HepG2 (cell line): ENCODE measurements around the gene C19orf47. TPM values are rescaled to one million over a fixed set of nuclear protein-coding genes. Genes with fewer than 3 reads are reported as not detected.

Source experiments
- ATAC-seq: fragments of 200-7000 bp; cut with Tn5 transposase; 3 replicates; pipeline ENCODE4 v1.9.1; 2020; ENCODE audit warnings: mild to moderate bottlenecking, moderate library complexity
- BruUV-seq: library from RNA; stranded (reverse); fragments of 400-500 nt; replicated peaks from 2 replicates; lab custom pipeline; 2021; lab: Mats Ljungman, UMichigan
- CTCF ChIA-PET: fragments of 300-600 bp; formaldehyde crosslinking; extraction: SDS; loops from one replicate; lab custom pipeline; 2021; ENCODE audit warnings: low total read pairs, inconsistent platforms, low intra/inter-chr PET ratio; lab: Yijun Ruan, JAX
- POLR2A ChIA-PET: fragments of 350-600 bp; sonication (Branson Sonifier 250); formaldehyde crosslinking; loops from one replicate; lab custom pipeline; 2020; ENCODE audit warnings: antibody characterized with exemption, inconsistent platforms; lab: Yijun Ruan, JAX
- DNase-seq: peaks from one replicate; pipeline ENCODE4 v3.0.0-alpha.2; 2015; ENCODE audit warnings: low spot score
- FAIRE-seq: peaks from 3 replicates; lab custom pipeline; 2011; peaks lifted over from hg19 to GRCh38; lab: Jason Lieb, UNC
- H2AFZ ChIP-seq: one replicate; pipeline ENCODE4 v1.6.1; 2011; ENCODE audit warnings: low read length, inconsistent platforms
- H3K27ac ChIP-seq: fragments of 300-600 bp; 3 replicates; pipeline ENCODE4 v1.8.0; 2011; ENCODE audit warnings: mixed run types, mild to moderate bottlenecking, mixed read lengths, low read length, inconsistent platforms; ENCODE audit not compliant: insufficient read depth; ENCODE audit errors: extremely low read length
- H3K27me3 ChIP-seq, 2 experiments: fragments of 200-600 bp in 1 of 2; 2 replicates in 1 of 2; 3 replicates in 1 of 2; pipeline versions ENCODE4 v1.6.0 to v1.8.0; 2011; ENCODE audit warnings: low read length in 2 of 2, mild to moderate bottlenecking in 2 of 2, moderate library complexity in 2 of 2, inconsistent platforms in 1 of 2; ENCODE audit not compliant: insufficient read depth in 2 of 2, control insufficient read depth in 1 of 2
- H3K36me3 ChIP-seq, 2 experiments: fragments of 200-600 bp in 1 of 2; replicated peaks in 1 of 2; 2 replicates in 1 of 2; 3 replicates in 1 of 2; pipeline versions ENCODE4 v1.5.1 to v1.8.0; 2011; ENCODE audit warnings: low read length in 2 of 2, inconsistent platforms in 1 of 2; ENCODE audit not compliant: insufficient read depth in 2 of 2, control insufficient read depth in 1 of 2
- H3K4me1 ChIP-seq: 2 replicates; pipeline ENCODE4 v1.5.1; 2012; ENCODE audit warnings: low read length, inconsistent platforms; ENCODE audit not compliant: insufficient read depth
- H3K4me2 ChIP-seq: 2 replicates; pipeline ENCODE4 v1.6.0; 2011; ENCODE audit warnings: low read depth, low read length, inconsistent platforms
- H3K4me3 ChIP-seq, 3 experiments: fragments of 200-600 bp in 1 of 3; sonication (generic), shearing (Covaris generic) in 1 of 3; replicated peaks in 1 of 3; 2 replicates each; pipeline ENCODE4 v1.5.1; 2011 to 2016; ENCODE audit warnings: low read length in 3 of 3, inconsistent platforms in 2 of 3, low read depth in 2 of 3, mild to moderate bottlenecking in 2 of 3, control low read depth in 1 of 3, mixed read lengths in 1 of 3; ENCODE audit not compliant: insufficient read depth in 1 of 3
- H3K79me2 ChIP-seq: one replicate; pipeline ENCODE4 v1.6.1; 2011; ENCODE audit warnings: low read length, inconsistent platforms; ENCODE audit not compliant: insufficient read depth
- H3K9ac ChIP-seq: 2 replicates; pipeline ENCODE4 v1.6.0; 2011; ENCODE audit warnings: mild to moderate bottlenecking, low read depth, low read length, inconsistent platforms; ENCODE audit not compliant: insufficient read depth
- H3K9me3 ChIP-seq: 2 replicates; pipeline ENCODE4 v1.5.1; 2012; ENCODE audit warnings: mild to moderate bottlenecking, low read length
- H4K20me1 ChIP-seq: 2 replicates; pipeline ENCODE4 v1.6.0; 2011; ENCODE audit warnings: inconsistent platforms, mild to moderate bottlenecking, low read length, moderate library complexity; ENCODE audit not compliant: insufficient read depth
- BRD4 ChIP-seq: sonication (generic); formaldehyde crosslinking; IDR thresholded peaks from 2 replicates; pipeline ENCODE4 v1.4.0; 2020; ENCODE audit warnings: missing genetic modification reagents
- HMG20A ChIP-seq: IDR thresholded peaks from 2 replicates; pipeline ENCODE4 v1.6.1; 2016; ENCODE audit warnings: borderline replicate concordance
- KLF16 ChIP-seq, 2 experiments: sonication (generic) in 1 of 2; formaldehyde crosslinking in 1 of 2; IDR thresholded peaks; 2 replicates each; pipeline versions ENCODE4 v1.6.1 to v1.8.0; 2016 to 2023; ENCODE audit warnings: missing genetic modification reagents in 2 of 2, missing compliant biosample characterization in 1 of 2
- MXD1 ChIP-seq: sonication (generic); formaldehyde crosslinking; IDR thresholded peaks from 2 replicates; pipeline ENCODE4 v1.4.0; 2020; ENCODE audit warnings: mild to moderate bottlenecking, missing genetic modification reagents
- NCOR1 ChIP-seq: fragments of 200-600 bp; sonication (generic); IDR thresholded peaks from 2 replicates; pipeline ENCODE4 v1.7.0; 2017; ENCODE audit warnings: antibody characterized with exemption, low read length, borderline replicate concordance
- POLR2G ChIP-seq: fragments of 200-400 bp; formaldehyde crosslinking; IDR thresholded peaks from 2 replicates; pipeline ENCODE4 v1.6.1; 2018; ENCODE audit warnings: mild to moderate bottlenecking, low read depth, low read length, moderate library complexity
- SAP130 ChIP-seq: IDR thresholded peaks from 2 replicates; pipeline ENCODE4 v1.6.1; 2016; ENCODE audit warnings: low read depth
- SMC3 ChIP-seq: IDR thresholded peaks from 2 replicates; pipeline ENCODE4 v1.6.1; 2011; ENCODE audit warnings: low read length, improper control_type of control experiment
- USF2 ChIP-seq, 2 experiments: sonication (generic) in 1 of 2; formaldehyde crosslinking in 1 of 2; IDR thresholded peaks; 2 replicates each; pipeline versions ENCODE4 v1.5.1 to v1.6.1; 2011 to 2020; ENCODE audit warnings: borderline replicate concordance in 1 of 2, low read depth in 1 of 2, low read length in 1 of 2, mild to moderate bottlenecking in 1 of 2, missing genetic modification reagents in 1 of 2, moderate library complexity in 1 of 2
- ZNF644 ChIP-seq: IDR thresholded peaks from 2 replicates; pipeline ENCODE4 v1.6.1; 2016; ENCODE audit warnings: low read depth
- WGBS: methylation state at CpG from one replicate; pipeline ENCODE4 v1.1.6; 2017; ENCODE audit warnings: low lambda C conversion rate; 5-methylcytosine and 5-hydroxymethylcytosine counted together
- in situ Hi-C: cut with HindIII; loops from 2 replicates; pipeline ENCODE4 v1.10.0; 2017; ENCODE audit warnings: low pct_unique_long_range_greater_than_20kb; ENCODE audit not compliant: extremely low pct_ligation_motif_present
- intact Hi-C: fragments of 100-400 bp; cut with micrococcal nuclease; formaldehyde crosslinking; loops from one replicate; pipeline ENCODE4 v1.10.0; 2022; ENCODE audit not compliant: unreplicated experiment
- polyA plus RNA-seq, 8 experiments: library from polyadenylated mRNA; depleted of rRNA in 3 of 8; stranded (reverse) in 7 of 8; unstranded in 1 of 8; fragments of >200 nt; fragmentation: Illumina TruSeq in 4 of 8; extraction: Trizol in 4 of 8; gene quantifications; 2 replicates each; pipeline versions ENCODE4 v1.2.1 to v1.2.3, GENCODE V29; 2011 to 2016; ENCODE audit warnings: low read depth in 4 of 8, missing spikeins in 1 of 8, mixed read lengths in 1 of 8; ENCODE audit not compliant: insufficient read depth in 1 of 8
- total RNA-seq, 5 experiments: library from RNA; depleted of rRNA; stranded (reverse); fragments of >200 nt; fragmentation: Illumina TruSeq; extraction: Trizol; gene quantifications; 2 replicates each; pipeline ENCODE4 v1.2.3, GENCODE V29; 2016; ENCODE audit warnings: low read depth in 1 of 5
- TF ChIP-seq, protein P1 (sequence below): sonication (generic); formaldehyde crosslinking; IDR thresholded peaks from 2 replicates; pipeline ENCODE4 v1.5.0; 2020; ENCODE audit warnings: missing genetic modification reagents
- TF ChIP-seq, protein P2 (sequence below): sonication (generic); formaldehyde crosslinking; IDR thresholded peaks from 2 replicates; pipeline ENCODE4 v1.5.0; 2020; ENCODE audit warnings: missing genetic modification reagents

Gene C19orf47
- total and polyA plus RNA-seq, 2 of the 13 experiments (the other 11 are each of a cell fraction or from before 2014, with no cell fraction given): 8.1 to 10.6 TPM

DNA sequence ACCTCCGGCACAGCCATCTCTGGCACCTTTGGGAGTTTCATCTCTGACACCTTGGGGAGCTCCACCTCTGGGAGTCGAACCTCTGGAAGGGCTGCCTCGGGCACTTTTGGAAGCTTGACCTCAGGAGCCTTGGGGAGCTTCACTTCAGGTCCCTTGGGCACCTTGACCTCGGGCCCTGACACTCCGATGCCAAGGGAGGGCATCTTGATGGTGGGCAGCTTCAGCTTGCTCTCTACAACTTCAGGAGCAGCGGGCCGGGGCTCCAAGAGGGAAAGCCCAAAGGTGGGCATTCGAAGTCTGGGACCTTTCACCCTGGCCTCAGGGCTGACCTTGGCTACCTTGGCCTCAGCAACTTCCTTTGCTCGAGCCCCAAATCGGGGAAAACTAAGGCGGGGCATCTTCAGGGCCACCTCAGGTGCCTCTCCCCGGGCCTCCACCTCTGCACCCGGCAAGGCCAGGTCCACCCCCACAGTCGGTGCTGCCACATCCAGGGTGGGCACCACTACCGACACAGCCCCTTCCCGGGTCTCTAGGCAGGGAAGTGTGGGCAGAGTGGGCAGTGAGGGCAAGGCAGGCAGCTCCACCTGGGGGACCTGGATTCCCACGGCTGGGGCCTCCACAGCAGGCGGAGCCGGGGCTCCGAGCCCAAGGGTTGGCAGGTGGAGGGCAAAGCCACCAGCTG is 48.8 kb upstream of the C19orf47 start:
- Histone ChIP-seq H2AFZ (no peak overlapping the region), H4K20me1 (no peaks in the 10 kb centered on the region), H3K4me1 (peaks cover 6% of the 10 kb centered on the region), H3K9me3 (no peaks in the 10 kb centered on the region), H3K79me2 (no peaks in the 10 kb centered on the region), H3K36me3 (no peaks in the 10 kb centered on the region), H3K4me3 (no peak overlapping the region), H3K4me2 (no peak overlapping the region), H3K27me3 (peaks cover 10 to 35% of the 10 kb centered on the region in 2 experiments; a peak in 4 of 5 replicates), H3K27ac (no peak overlapping the region), H3K9ac (no peak overlapping the region)
- TF ChIP-seq KLF16 (CRISPR knock-in tag; IDR thresholded peaks at IDR 0.05): no peak
- no peak for DNase-seq
- no TSS peak for BruUV-seq
- FAIRE-seq: no peak
- ChIA-PET POLR2A (interaction anchor here (1.7 kb wide), 1 partner anchor 29 kb away, joined by 5 read pairs; the partner anchor contains the start of gene SERTAD1), CTCF (no interaction called here)
- ATAC-seq: no peak
- WGBS: 40% methylated on average over 5 of the region's 20 CpGs
- in situ Hi-C loops (no loop called here), intact Hi-C loops (no loop called here)

DNA sequence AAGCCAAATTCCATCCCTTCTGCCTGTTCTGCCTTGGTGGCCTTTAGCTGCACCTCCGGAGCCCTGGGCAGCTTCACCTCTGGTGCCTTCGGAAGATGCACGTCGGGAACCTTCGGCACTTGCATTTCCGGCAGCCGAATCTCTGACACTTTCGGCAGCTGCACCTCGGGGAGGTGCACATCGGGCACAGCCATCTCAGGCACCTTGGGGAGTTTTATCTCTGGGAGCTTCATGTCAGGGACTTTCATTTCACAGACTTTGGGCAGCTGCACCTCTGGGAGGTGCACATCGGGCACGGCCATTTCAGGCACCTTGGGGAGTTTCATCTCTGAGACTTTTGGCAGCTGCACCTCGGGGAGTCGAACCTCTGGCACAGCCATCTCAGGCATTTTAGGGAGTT is 47.8 kb upstream of the C19orf47 start:
- ChIA-PET CTCF (no interaction called here), POLR2A (interaction anchor here (1.7 kb wide), 1 partner anchor 30 kb away, joined by 5 read pairs; the partner anchor contains the start of gene SERTAD1)
- H3K9ac ChIP-seq: no peak overlapping the region
- H2AFZ ChIP-seq: no peak overlapping the region
- H3K4me3 ChIP-seq: no peak overlapping the region
- peaks cover 6% of the 10 kb centered on the region for H3K4me1 ChIP-seq
- in situ Hi-C loops (no loop called here), intact Hi-C loops (no loop called here)
- 61% methylated on average over 7 of the region's 14 CpGs for WGBS
- H3K79me2 ChIP-seq: no peaks in the 10 kb centered on the region
- no peak overlapping the region for H3K27ac ChIP-seq
- H3K9me3 ChIP-seq: no peaks in the 10 kb centered on the region
- H4K20me1 ChIP-seq: no peaks in the 10 kb centered on the region
- ATAC-seq: no peak
- no peaks in the 10 kb centered on the region for H3K36me3 ChIP-seq
- FAIRE-seq: no peak
- no peak for DNase-seq
- H3K27me3 ChIP-seq: peaks cover 10 to 35% of the 10 kb centered on the region in 2 experiments; a peak in 4 of 5 replicates
- H3K4me2 ChIP-seq: no peak overlapping the region
- BruUV-seq: no TSS peak
- TF ChIP-seq USF2 (IDR thresholded peaks at IDR 0.05; ENCODE audit: low read depth, low read length): no peak
- no peak for TF ChIP-seq USF2 (CRISPR knock-in tag; IDR thresholded peaks at IDR 0.05; ENCODE audit: borderline replicate concordance)
- TF ChIP-seq, protein P1, sequence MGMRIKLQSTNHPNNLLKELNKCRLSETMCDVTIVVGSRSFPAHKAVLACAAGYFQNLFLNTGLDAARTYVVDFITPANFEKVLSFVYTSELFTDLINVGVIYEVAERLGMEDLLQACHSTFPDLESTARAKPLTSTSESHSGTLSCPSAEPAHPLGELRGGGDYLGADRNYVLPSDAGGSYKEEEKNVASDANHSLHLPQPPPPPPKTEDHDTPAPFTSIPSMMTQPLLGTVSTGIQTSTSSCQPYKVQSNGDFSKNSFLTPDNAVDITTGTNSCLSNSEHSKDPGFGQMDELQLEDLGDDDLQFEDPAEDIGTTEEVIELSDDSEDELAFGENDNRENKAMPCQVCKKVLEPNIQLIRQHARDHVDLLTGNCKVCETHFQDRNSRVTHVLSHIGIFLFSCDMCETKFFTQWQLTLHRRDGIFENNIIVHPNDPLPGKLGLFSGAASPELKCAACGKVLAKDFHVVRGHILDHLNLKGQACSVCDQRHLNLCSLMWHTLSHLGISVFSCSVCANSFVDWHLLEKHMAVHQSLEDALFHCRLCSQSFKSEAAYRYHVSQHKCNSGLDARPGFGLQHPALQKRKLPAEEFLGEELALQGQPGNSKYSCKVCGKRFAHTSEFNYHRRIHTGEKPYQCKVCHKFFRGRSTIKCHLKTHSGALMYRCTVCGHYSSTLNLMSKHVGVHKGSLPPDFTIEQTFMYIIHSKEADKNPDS (CRISPR knock-in tag): no peak
- TF ChIP-seq SAP130: no peak
- TF ChIP-seq MXD1: no peak
- TF ChIP-seq, protein P2, sequence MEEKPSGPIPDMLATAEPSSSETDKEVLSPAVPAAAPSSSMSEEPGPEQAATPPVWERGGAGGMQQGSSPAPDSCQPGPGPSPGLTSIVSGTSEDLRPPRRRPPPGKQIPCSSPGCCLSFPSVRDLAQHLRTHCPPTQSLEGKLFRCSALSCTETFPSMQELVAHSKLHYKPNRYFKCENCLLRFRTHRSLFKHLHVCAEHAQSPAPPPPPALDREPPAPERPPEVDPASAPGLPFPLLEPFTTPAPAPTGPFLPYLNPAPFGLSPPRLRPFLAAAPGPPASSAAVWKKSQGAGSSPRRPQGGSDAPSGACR: no peak
- TF ChIP-seq ZNF644 (CRISPR knock-in tag): no peak
- no peak for TF ChIP-seq HMG20A (CRISPR knock-in tag)
- TF ChIP-seq NCOR1: no peak
- no peak for TF ChIP-seq BRD4 (CRISPR knock-in tag)
- no peak for TF ChIP-seq POLR2G
- no peak for TF ChIP-seq SMC3
